ENCODE results near the gene ATP1B1.
A peak's percentile ranks its signal among the peaks of the same experiment; 100 is the strongest.

Gene ATP1B1

DNA sequence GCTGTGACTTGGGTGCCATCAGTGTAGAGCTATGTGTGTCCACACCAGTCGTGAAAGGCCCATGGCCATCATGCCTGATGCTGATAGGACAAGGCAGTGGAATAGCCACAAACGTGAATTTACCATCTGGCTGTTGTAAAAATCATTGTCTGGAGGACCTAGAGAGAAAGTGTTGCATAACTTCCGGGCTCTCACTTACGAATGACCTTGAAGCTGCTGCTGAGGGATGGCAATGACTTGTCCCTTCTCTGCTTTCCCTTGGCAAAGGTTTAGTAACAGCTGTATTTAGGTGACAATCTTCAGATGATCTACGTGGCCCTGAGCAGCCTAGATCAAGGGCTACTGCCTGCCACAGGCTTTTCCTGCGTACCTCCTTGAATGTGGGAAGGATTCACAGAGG lies 5.8 kb downstream of the ATP1B1 start:
- Histone ChIP-seq H3K27ac (peak overlapping the region in 1 of 2 donors; percentile 35), H3K4me3 (no peak overlapping the region)
- TF ChIP-seq, protein P1, sequence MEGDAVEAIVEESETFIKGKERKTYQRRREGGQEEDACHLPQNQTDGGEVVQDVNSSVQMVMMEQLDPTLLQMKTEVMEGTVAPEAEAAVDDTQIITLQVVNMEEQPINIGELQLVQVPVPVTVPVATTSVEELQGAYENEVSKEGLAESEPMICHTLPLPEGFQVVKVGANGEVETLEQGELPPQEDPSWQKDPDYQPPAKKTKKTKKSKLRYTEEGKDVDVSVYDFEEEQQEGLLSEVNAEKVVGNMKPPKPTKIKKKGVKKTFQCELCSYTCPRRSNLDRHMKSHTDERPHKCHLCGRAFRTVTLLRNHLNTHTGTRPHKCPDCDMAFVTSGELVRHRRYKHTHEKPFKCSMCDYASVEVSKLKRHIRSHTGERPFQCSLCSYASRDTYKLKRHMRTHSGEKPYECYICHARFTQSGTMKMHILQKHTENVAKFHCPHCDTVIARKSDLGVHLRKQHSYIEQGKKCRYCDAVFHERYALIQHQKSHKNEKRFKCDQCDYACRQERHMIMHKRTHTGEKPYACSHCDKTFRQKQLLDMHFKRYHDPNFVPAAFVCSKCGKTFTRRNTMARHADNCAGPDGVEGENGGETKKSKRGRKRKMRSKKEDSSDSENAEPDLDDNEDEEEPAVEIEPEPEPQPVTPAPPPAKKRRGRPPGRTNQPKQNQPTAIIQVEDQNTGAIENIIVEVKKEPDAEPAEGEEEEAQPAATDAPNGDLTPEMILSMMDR (IDR thresholded peaks at IDR 0.05), result no peak
- DNase-seq (ENCODE audit: low spot score), result no peak

DNA sequence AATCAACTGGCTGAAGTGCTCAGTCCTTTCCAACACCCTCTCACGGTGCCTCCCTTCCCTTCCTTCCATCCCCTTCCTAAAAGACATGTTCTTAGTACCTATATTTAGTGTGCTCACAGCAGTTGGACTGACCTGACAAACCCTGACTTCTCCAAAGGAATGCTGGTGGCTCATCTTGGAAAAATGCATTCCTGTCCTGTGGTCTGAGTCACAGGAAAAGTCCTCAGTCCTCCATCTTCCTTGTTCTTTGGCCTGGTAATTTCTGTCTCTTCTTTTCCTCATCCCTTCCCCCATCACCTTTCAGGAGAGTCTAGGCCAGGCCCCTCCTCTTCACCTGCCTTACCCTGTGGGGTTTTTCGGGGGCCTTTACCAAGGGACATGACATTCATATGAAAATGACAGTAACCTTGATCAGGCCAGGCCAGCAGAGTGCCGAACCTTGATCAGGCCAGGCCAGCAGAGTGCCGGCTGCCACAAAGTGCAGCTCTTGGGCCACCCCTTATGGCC lies 7.2 kb downstream of the ATP1B1 start:
- no peak for DNase-seq (ENCODE audit: low spot score)
- H3K27ac ChIP-seq, result peak overlapping the region in 1 of 2 donors; percentile 26
- H3K4me3 ChIP-seq, result no peak overlapping the region
- TF ChIP-seq, protein P1 (IDR thresholded peaks at IDR 0.05), result no peak

GRCh38 chr1:169115891-169116585 lies 9.5 kb downstream of the ATP1B1 start:
- TF ChIP-seq, protein P1 (IDR thresholded peaks at IDR 0.05), result no peak
- Histone ChIP-seq H3K27ac (peak overlapping the region in 1 of 2 donors; percentile 28), H3K4me3 (peak overlapping the region; percentile 15)
- DNase-seq (ENCODE audit: low spot score), result no peak

GRCh38 chr1:169117014-169117413 lies 10.5 kb downstream of the ATP1B1 start:
- TF ChIP-seq, protein P1 (IDR thresholded peaks at IDR 0.05), result no peak
- no peak overlapping the region for H3K27ac ChIP-seq

DNA sequence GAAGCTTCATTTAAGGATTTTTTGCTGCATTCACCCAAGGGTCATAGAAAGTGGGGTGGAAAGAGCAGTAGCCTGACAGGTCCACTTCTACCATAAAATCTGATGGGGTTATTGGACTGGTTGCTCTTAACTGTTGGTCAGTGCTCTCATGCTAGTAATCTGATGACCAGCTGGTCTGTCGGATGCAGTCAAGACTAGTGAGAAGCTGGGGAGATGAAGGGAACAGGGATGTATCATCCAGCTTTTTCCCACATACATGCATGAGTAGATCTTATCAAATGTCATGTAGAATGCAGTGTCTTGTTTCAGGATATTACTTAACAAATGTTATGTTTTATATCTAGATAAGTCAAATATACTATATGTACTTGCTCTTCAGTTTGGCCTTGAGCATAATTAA lies 11.1 kb downstream of the ATP1B1 start:
- DNase-seq (ENCODE audit: low spot score), result no peak
- Histone ChIP-seq H3K4me3 (no peak overlapping the region), H3K27ac (no peak overlapping the region)
- TF ChIP-seq, protein P1 (IDR thresholded peaks at IDR 0.05), result no peak

More at GRCh38 chr1:169117014-169117413, 10.5 kb downstream of the ATP1B1 start:
- H3K4me3 ChIP-seq, result no peak overlapping the region
- DNase-seq (ENCODE audit: low spot score), result no peak

GRCh38 chr1:169118227-169118626 lies 11.7 kb downstream of the ATP1B1 start:
- H3K27ac ChIP-seq, result no peak overlapping the region
- H3K4me3 ChIP-seq, result no peak overlapping the region
- no peak for DNase-seq (ENCODE audit: low spot score)
- TF ChIP-seq, protein P1 (IDR thresholded peaks at IDR 0.05), result no peak

DNA sequence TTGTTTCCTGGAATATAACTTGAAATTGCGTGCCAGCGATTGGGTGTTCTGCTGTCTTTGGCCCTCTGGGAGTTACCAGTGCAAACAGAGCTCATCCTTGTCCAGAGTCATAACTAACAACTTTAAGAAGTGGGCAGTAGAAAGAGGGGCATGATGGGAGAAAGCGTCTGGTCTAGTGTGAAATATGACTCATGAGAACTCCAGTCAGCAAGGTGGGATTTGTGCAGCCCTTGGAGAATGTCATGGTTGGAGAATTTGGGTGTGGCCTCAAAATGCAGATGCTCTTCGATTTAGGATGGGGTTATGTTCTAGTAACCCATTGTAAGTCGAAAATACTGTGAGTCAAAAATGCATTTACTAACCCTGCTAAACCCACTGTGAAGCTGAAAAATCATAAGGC lies 12.9 kb downstream of the ATP1B1 start:
- Histone ChIP-seq H3K27ac (no peak overlapping the region), H3K4me3 (no peak overlapping the region)
- TF ChIP-seq, protein P1 (IDR thresholded peaks at IDR 0.05), result no peak
- DNase-seq (ENCODE audit: low spot score), result no peak
